MCF 10A (cell line): ENCODE measurements around the gene ADGRG3. TPM values are rescaled to one million over a fixed set of nuclear protein-coding genes. Genes with fewer than 3 reads are reported as not detected.

Source experiments
- BruUV-seq: library from RNA; stranded (reverse); fragments of 400-500 nt; replicated peaks from 2 replicates; lab custom pipeline; 2021; lab: Mats Ljungman, UMichigan
- CTCF ChIA-PET: fragments of 300-600 bp; sonication (Branson Sonifier 250); formaldehyde crosslinking; extraction: SDS; loops from one replicate; lab custom pipeline; 2021; ENCODE audit warnings: antibody characterized with exemption, inconsistent platforms; lab: Yijun Ruan, JAX
- POLR2A ChIA-PET: fragments of 300-600, 350-650 bp; sonication (Branson Sonifier 250); formaldehyde crosslinking; extraction: SDS; loops from one replicate; lab custom pipeline; 2020; ENCODE audit warnings: antibody characterized with exemption, inconsistent platforms; lab: Yijun Ruan, JAX
- DNase-seq: peaks from one replicate; pipeline ENCODE4 v3.0.0-alpha.2; 2018; ENCODE audit not compliant: unreplicated experiment
- H3K27ac Mint-ChIP-seq: one replicate; pipeline ENCODE4 v1.8.0; 2022; ENCODE audit warnings: mild to moderate bottlenecking, low read depth, mixed read lengths; ENCODE audit not compliant: unreplicated experiment
- H3K27me3 Mint-ChIP-seq: one replicate; pipeline ENCODE4 v1.8.0; 2022; ENCODE audit warnings: mixed read lengths; ENCODE audit not compliant: insufficient read depth, unreplicated experiment
- H3K36me3 Mint-ChIP-seq: one replicate; pipeline ENCODE4 v1.8.0; 2022; ENCODE audit warnings: mild to moderate bottlenecking, moderate library complexity, mixed read lengths; ENCODE audit not compliant: insufficient read depth, unreplicated experiment
- H3K4me1 Mint-ChIP-seq: one replicate; pipeline ENCODE4 v1.8.0; 2022; ENCODE audit warnings: mixed read lengths; ENCODE audit not compliant: insufficient read depth, unreplicated experiment
- H3K4me3 Mint-ChIP-seq: one replicate; pipeline ENCODE4 v1.8.0; 2022; ENCODE audit warnings: mild to moderate bottlenecking, moderate library complexity, mixed read lengths; ENCODE audit not compliant: unreplicated experiment
- H3K9me3 Mint-ChIP-seq: one replicate; pipeline ENCODE4 v1.8.0; 2022; ENCODE audit warnings: mixed read lengths; ENCODE audit not compliant: unreplicated experiment
- intact Hi-C: fragments of 100-400 bp; cut with micrococcal nuclease; formaldehyde crosslinking; loops from 2 replicates; pipeline ENCODE4 v1.14.1; 2022
- total RNA-seq: library from RNA; stranded (reverse); gene quantifications from 2 replicates; pipeline ENCODE4 v1.2.3, GENCODE V29; 2022
- TF ChIP-seq, protein P1 (sequence below): fragments of 200-600 bp; IDR thresholded peaks from one replicate; pipeline ENCODE4 v1.8.0; 2022; ENCODE audit warnings: antibody characterized with exemption, mild to moderate bottlenecking; ENCODE audit not compliant: unreplicated experiment

The ADGRG3 gene
- total RNA-seq, 1 experiment from 2014 or later, result not detected

DNA sequence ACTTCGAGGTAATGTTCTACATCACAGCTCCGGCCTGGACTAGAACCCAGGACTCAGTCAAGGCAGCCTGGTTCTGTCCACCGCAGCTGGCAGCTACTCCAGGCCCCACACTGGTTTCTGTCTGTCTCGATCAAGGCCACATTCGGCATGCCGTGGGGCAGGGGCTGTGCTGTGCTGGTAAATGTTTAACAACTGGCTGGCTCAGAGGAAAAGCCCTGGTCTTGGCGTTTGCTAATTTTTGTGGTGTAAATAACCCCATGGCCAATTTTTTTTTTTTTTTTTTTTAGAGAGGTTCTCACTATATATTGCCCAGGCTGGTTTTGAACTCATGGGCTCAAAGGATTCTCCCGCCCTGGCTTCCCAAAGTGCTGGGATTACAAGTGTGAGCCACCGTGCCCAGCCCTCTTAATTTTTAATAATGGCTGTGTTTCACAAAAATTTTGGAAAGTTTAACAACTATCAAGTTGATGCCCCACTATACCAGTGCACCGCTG, 26.2 kb downstream of the ADGRG3 start:
- TF ChIP-seq, protein P1, sequence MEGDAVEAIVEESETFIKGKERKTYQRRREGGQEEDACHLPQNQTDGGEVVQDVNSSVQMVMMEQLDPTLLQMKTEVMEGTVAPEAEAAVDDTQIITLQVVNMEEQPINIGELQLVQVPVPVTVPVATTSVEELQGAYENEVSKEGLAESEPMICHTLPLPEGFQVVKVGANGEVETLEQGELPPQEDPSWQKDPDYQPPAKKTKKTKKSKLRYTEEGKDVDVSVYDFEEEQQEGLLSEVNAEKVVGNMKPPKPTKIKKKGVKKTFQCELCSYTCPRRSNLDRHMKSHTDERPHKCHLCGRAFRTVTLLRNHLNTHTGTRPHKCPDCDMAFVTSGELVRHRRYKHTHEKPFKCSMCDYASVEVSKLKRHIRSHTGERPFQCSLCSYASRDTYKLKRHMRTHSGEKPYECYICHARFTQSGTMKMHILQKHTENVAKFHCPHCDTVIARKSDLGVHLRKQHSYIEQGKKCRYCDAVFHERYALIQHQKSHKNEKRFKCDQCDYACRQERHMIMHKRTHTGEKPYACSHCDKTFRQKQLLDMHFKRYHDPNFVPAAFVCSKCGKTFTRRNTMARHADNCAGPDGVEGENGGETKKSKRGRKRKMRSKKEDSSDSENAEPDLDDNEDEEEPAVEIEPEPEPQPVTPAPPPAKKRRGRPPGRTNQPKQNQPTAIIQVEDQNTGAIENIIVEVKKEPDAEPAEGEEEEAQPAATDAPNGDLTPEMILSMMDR, result no peak
- H3K36me3 Mint-ChIP-seq, result no peaks in the 10 kb centered on the region
- peaks cover 20% of the 10 kb centered on the region for H3K27me3 Mint-ChIP-seq
- BruUV-seq, result no TSS peak
- H3K9me3 Mint-ChIP-seq, result no peaks in the 10 kb centered on the region
- H3K4me1 Mint-ChIP-seq, result no peaks in the 10 kb centered on the region
- no peak for DNase-seq
- intact Hi-C loops, result no loop called here
- no peak overlapping the region for H3K27ac Mint-ChIP-seq
- ChIA-PET CTCF (interaction anchor here (0.5 kb wide), 1 partner anchor 124 kb away, joined by 3 read pairs; no protein-coding TSS in a partner anchor), POLR2A (interaction anchor here (0.7 kb wide), 1 partner anchor 76 kb away, joined by 3 read pairs; no protein-coding TSS in a partner anchor)
- peak overlapping the region; percentile 10 for H3K4me3 Mint-ChIP-seq

DNA sequence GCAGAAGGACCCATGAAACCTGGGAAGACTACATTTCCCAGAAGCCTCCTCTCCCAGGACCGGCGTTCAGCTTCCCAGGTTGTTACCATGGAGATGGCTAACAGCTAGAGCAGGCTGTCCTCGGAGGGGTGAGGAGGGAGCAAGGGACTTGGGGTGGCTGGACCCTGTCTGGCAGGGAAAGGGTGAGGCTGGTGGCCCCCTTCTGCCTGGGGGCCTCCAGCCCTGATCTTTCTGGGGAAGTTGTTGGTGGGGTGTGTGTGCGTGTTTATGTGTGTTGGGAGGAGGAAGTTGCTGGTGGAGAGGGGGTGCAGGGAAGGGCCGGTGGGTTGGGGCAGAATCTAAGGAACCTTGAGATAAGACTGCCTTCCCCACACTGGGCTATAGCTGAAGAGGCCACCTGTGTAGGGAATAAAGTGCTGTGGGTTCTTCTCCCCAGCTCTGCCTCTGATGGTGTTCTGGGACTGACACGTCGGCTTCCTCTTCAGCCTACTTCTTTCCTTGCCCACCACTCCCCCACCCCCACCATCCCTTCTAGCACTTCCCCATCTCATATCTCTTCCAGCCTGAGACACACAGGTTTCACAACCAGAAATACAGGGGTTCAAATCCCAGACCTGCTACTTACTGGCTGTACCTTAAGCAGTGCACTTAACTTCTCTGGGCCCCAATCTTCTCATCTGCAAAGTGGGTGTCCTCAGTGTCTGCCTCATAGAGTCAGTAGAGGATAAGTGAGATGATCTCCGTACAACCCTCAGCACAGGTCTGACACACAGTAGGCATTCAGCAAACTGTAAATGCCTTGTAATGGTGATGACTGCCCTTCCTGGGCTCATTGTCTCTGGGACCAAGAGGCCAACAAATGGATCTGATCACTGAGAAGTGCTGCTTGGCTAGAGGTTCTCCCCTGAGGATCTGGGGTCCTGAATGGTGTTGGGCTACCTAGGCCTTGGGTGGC, 26.9 kb downstream of the ADGRG3 start, which contains the start of gene DRC7:
Gene DRC7 (plus strand): TSS at position 82 of the 955 bp plus-strand sequence. CDS start 3,144 bp downstream, outside the sequence.
- intact Hi-C loops, result no loop called here
- no TSS peak for BruUV-seq
- ChIA-PET CTCF (interaction anchor here (0.5 to 0.9 kb wide), 3 partner anchors 24 to 125 kb away, joined by 3 read pairs; no protein-coding TSS in a partner anchor), POLR2A (interaction anchor here (0.7 kb wide), 1 partner anchor 77 kb away, joined by 3 read pairs; no protein-coding TSS in a partner anchor)
- peak within 1 kb of the TSS; percentile 10 for H3K4me3 Mint-ChIP-seq
- peaks cover 20% of the 10 kb centered on the region for H3K27me3 Mint-ChIP-seq
- TF ChIP-seq, protein P1, result no peak
- H3K36me3 Mint-ChIP-seq, result no peaks in the 10 kb centered on the region
- H3K4me1 Mint-ChIP-seq, result no peaks in the 10 kb centered on the region
- no peak within 1 kb of the TSS for H3K27ac Mint-ChIP-seq
- peak; percentile 46 for DNase-seq
- H3K9me3 Mint-ChIP-seq, result no peaks in the 10 kb centered on the region

DNA sequence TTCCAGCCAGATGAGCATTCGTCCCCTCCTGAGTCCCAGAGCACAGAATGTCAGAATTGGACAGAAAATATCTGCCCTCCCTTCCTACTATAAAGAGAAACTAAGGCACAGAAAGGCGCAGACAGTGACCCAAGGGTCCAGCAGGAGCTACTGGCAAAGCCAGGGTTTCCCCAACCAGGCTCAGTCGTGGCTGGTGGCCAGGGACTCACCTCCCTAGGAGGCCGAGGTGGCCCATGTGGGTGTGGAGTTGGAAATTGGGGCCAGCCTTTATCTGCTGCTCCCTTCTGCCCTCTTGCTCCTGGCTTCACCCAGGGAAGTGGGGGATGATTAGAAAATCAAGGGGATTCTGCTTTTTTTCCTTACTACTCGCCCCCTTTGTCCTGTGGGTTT, 27.6 kb downstream of the ADGRG3 start:
- H3K9me3 Mint-ChIP-seq, result no peaks in the 10 kb centered on the region

More for the DNA sequence above, 27.6 kb downstream of the ADGRG3 start:
- CTCF ChIA-PET, result interaction anchor here (0.6 to 0.9 kb wide), 2 partner anchors 24 to 114 kb away, joined by 3 read pairs; no protein-coding TSS in a partner anchor
- no peak for DNase-seq
- intact Hi-C loops, result no loop called here
- Mint-ChIP-seq H3K36me3 (no peaks in the 10 kb centered on the region), H3K27ac (no peak overlapping the region), H3K4me3 (no peak overlapping the region), H3K27me3 (peaks cover 20% of the 10 kb centered on the region), H3K4me1 (no peaks in the 10 kb centered on the region)
- TF ChIP-seq, protein P1, result no peak
- BruUV-seq, result no TSS peak
- POLR2A ChIA-PET, result no interaction called here
